IMR-90 (cell line): ENCODE measurements around the gene DERL3.

Source experiments
- CTCF ChIP-seq: conservative IDR thresholded peaks from 2 replicates; pipeline ENCODE4 v1.5.1; 2012; ENCODE audit warnings: mild to moderate bottlenecking, low read depth, low read length, improper control_type of control experiment
- POLR2A ChIP-seq: IDR thresholded peaks from 2 replicates; pipeline ENCODE4 v1.6.1; 2012; ENCODE audit warnings: mild to moderate bottlenecking, low read depth, low read length
- SMC3 ChIP-seq: fragments of 150-350 bp; IDR thresholded peaks from 2 replicates; pipeline ENCODE4 v1.6.1; 2016; ENCODE audit warnings: low read depth, mild to moderate bottlenecking, antibody characterized with exemption, low read length, moderate library complexity
- USF2 ChIP-seq: fragments of 150-350 bp; IDR thresholded peaks from 2 replicates; pipeline ENCODE4 v1.6.1; 2017; ENCODE audit warnings: mild to moderate bottlenecking, antibody characterized with exemption, low read length, low read depth

GRCh38 chr22:23833017-23833751, 5.6 kb downstream of the DERL3 start:
- TF ChIP-seq CTCF: no peak
- no peak for TF ChIP-seq POLR2A
- no peak for TF ChIP-seq SMC3
- no peak for TF ChIP-seq USF2
